Colonic mucosa (tissue), 4 donors: ENCODE results near the gene LNPEP. TPM values are rescaled to one million over a fixed set of nuclear protein-coding genes. Genes with fewer than 3 reads are reported as not detected.

Experiments used
- DNase-seq: peaks from one replicate; pipeline ENCODE4 v3.0.0-alpha.2; 2020
- H3K27ac ChIP-seq: fragments of 200-600 bp; one replicate; pipeline ENCODE4 v1.8.0; 2021
- H3K27me3 ChIP-seq: fragments of 200-600 bp; one replicate; pipeline ENCODE4 v1.8.0; 2021
- H3K36me3 ChIP-seq: fragments of 200-600 bp; one replicate; pipeline ENCODE4 v1.8.0; 2021
- H3K4me1 ChIP-seq: fragments of 200-600 bp; one replicate; pipeline ENCODE4 v1.8.0; 2021; ENCODE audit warnings: mild to moderate bottlenecking
- H3K4me3 ChIP-seq: fragments of 200-600 bp; one replicate; pipeline ENCODE4 v1.8.0; 2021
- H3K9ac ChIP-seq, 2 donors: one replicate each; pipeline ENCODE4 v1.7.0; 2013; ENCODE audit warnings: control low read depth in 2 of 2, low read depth in 2 of 2, low read length in 2 of 2
- H3K9me3 ChIP-seq: fragments of 200-600 bp; one replicate; pipeline ENCODE4 v1.8.0; 2021
- intact Hi-C: fragments of 100-400 bp; cut with DNase I; formaldehyde crosslinking; loops from one replicate; pipeline ENCODE4 v1.14.1; 2022
- total RNA-seq, 2 donors: library from RNA; stranded (reverse); fragmentation: NEBNext Ultra II Directional in 1 of 2; extraction: Animal tissue kit (Norgen Biotek cat#: 25700) in 1 of 2; gene quantifications; one replicate each; pipeline ENCODE4 v1.2.1, GENCODE V29; 2021
- TF ChIP-seq, protein P1 (sequence below): fragments of 200-600 bp; IDR thresholded peaks from one replicate; pipeline ENCODE4 v1.8.0; 2022; ENCODE audit warnings: antibody characterized with exemption, mild to moderate bottlenecking
- donor health status: healthy.
- donor health status: DM: no; HTN: no; CAD: no.
- donor health status: DM: no; HTN: no; CAD: no.

LNPEP gene
- total RNA-seq, 2 donors from 2014 or later = 23.7 to 34.9 TPM

DNA sequence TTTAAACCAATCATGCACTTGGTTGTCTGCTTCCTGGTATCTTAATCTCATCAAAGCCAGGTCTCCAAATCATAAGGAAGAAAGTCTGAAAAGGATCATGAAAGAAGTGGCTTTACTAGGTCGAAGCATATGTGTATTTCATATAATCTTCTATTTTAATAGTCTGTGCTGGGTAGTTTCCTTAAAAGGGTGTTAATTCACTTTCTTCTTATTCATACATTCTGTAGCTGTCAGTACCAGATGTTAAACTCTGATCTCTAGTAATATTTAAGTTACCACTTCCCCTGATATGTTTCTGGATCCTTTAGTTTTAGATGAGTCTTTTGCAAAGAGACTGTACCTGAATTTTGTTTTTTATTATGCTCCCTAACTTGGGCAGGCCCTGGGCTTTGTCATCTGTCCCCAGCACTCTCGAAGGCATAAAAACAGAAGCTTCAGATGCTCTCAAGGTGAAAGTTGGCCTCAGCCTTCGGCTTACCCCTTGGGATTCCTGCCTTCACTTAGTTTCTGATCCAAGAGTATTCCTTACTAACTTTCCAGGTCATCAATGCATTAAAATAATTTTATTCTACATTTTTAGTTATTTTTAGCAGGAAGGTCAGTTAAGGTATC, 15.0 kb upstream of the LNPEP start:
- intact Hi-C loops = no loop called here
- H3K9ac ChIP-seq = no peak overlapping the region
- TF ChIP-seq, protein P1, sequence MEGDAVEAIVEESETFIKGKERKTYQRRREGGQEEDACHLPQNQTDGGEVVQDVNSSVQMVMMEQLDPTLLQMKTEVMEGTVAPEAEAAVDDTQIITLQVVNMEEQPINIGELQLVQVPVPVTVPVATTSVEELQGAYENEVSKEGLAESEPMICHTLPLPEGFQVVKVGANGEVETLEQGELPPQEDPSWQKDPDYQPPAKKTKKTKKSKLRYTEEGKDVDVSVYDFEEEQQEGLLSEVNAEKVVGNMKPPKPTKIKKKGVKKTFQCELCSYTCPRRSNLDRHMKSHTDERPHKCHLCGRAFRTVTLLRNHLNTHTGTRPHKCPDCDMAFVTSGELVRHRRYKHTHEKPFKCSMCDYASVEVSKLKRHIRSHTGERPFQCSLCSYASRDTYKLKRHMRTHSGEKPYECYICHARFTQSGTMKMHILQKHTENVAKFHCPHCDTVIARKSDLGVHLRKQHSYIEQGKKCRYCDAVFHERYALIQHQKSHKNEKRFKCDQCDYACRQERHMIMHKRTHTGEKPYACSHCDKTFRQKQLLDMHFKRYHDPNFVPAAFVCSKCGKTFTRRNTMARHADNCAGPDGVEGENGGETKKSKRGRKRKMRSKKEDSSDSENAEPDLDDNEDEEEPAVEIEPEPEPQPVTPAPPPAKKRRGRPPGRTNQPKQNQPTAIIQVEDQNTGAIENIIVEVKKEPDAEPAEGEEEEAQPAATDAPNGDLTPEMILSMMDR = no peak
- no peak for DNase-seq
- no peaks in the 10 kb centered on the region for H3K9me3 ChIP-seq
- H3K27me3 ChIP-seq = no peaks in the 10 kb centered on the region
- no peaks in the 10 kb centered on the region for H3K4me1 ChIP-seq
- no peaks in the 10 kb centered on the region for H3K36me3 ChIP-seq
- H3K4me3 ChIP-seq = no peak overlapping the region
- no peak overlapping the region for H3K27ac ChIP-seq

DNA sequence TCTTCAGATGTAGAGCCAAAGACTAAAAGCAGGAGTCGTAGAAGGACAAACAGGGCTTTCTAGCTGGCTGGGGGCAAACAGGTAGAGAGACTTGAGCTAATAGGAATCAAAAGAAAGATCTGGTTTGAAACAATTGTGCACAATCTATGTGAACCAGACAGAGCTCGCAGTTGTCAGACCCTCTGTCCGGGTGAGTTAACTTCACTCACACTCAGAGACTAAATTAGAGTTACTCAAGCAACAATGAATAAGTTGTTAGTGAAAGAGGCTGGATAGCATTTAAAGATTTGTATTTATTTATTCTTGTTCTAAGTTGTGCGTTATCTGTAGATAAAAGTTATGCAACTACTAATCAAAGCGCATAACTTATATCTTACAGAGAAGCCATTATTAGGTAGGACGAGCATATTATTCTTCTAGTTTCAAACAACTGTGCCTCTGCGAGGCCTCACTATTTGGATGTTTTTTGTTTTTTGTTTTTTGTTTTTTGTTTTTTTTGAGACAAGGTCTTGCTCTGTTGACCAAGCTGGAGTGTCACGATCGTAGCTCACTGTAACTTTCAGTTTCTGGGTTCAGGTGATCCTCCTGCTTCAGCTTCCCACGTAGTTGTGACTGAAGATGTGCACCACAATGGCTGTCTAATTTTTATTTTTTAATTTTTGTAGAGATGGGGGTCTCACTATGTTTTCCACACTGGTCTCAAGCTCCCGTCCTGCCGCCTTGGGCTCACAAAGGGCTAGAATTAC, 13.2 kb upstream of the LNPEP start:
- Histone ChIP-seq H3K27me3 (no peaks in the 10 kb centered on the region), H3K9me3 (no peaks in the 10 kb centered on the region), H3K4me3 (no peak overlapping the region), H3K36me3 (no peaks in the 10 kb centered on the region), H3K27ac (no peak overlapping the region), H3K9ac (no peak overlapping the region), H3K4me1 (no peaks in the 10 kb centered on the region)
- TF ChIP-seq, protein P1 = no peak
- DNase-seq = no peak
- intact Hi-C loops = no loop called here

DNA sequence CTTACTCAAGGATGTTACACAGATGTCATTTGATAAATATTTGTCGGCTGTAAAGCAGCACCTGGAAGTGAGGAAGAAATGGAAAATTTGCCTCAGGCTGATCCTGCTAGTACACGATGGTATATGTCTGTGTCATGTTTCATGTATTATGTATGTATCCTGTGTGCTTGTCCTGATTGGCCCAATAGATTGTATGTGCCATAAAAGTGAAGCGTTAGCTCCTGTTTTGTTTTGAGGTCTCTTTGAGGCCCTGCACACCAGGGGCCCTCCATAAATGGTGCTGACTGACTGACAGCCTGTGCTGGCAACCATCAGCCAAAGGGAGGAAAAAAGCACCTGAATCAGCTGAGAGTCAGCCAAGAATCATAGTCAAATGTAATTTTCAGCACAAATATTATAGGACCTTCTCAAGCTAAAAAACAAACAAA, 11.8 kb upstream of the LNPEP start:
- H3K4me3 ChIP-seq = no peak overlapping the region
- intact Hi-C loops = no loop called here
- H3K27ac ChIP-seq = no peak overlapping the region
- H3K4me1 ChIP-seq = no peaks in the 10 kb centered on the region
- no peaks in the 10 kb centered on the region for H3K36me3 ChIP-seq
- H3K27me3 ChIP-seq = no peaks in the 10 kb centered on the region
- H3K9me3 ChIP-seq = no peaks in the 10 kb centered on the region
- no peak for DNase-seq
- TF ChIP-seq, protein P1 = no peak
- H3K9ac ChIP-seq = no peak overlapping the region

DNA sequence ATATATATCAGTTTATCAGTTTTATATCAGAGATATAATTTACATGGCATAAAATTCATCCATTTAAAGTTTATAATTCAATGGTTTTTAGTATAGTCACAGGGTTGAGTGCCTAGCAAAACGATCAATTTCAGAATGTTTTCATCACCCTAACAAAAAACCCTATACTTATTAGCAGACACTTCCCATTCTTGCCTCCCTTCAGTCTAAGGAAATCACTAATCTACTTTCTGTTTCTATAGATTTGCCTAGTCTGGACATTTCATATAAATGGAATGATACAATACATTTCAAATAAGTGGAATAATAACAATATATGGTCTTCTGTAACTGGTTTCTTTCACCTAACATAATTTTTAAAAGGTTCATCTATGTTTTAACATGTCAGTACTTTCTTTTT, 9.6 kb upstream of the LNPEP start:
- intact Hi-C loops = no loop called here

DNA sequence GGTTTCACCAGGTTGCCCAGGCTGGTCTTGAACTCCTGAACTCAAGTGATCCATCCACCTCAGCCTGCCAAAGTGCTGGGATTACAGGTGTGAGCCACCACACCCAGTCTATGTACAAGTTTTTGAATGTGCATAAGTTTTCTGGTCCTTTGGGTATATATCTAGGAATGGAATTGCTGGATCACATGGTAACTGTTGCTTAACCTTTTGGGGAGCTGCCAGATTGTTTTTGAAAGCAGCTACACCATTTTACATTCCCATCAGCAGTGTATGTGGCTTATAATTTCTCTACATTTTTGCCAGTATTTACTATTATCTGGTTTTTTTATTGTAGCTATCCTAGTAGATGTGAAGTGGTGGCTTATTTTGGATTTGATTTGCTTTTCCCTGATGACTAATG, 8.9 kb upstream of the LNPEP start:
- TF ChIP-seq, protein P1 = no peak

More for the DNA sequence above, 9.6 kb upstream of the LNPEP start:
- Histone ChIP-seq H3K27me3 (no peaks in the 10 kb centered on the region), H3K9me3 (no peaks in the 10 kb centered on the region), H3K27ac (no peak overlapping the region), H3K9ac (no peak overlapping the region), H3K4me1 (no peaks in the 10 kb centered on the region), H3K4me3 (no peak overlapping the region), H3K36me3 (no peaks in the 10 kb centered on the region)
- TF ChIP-seq, protein P1 = no peak
- DNase-seq = no peak

More for the DNA sequence above, 8.9 kb upstream of the LNPEP start:
- H3K4me3 ChIP-seq = no peak overlapping the region
- no peak overlapping the region for H3K9ac ChIP-seq
- intact Hi-C loops = no loop called here
- no peaks in the 10 kb centered on the region for H3K9me3 ChIP-seq
- H3K36me3 ChIP-seq = no peaks in the 10 kb centered on the region
- no peak overlapping the region for H3K27ac ChIP-seq
- DNase-seq = no peak
- H3K4me1 ChIP-seq = no peaks in the 10 kb centered on the region
- H3K27me3 ChIP-seq = no peaks in the 10 kb centered on the region
